Mammary epithelial cell (primary cell): ENCODE measurements around the gene LRRC27.

Experiments used
- EZH2 ChIP-seq: IDR thresholded peaks from 2 replicates; pipeline ENCODE4 v1.6.1; 2012; ENCODE audit warnings: low read length, inconsistent platforms, borderline replicate concordance
- TF ChIP-seq, protein P1 (sequence below), 2 donors: IDR thresholded peaks in 1 of 2; conservative IDR thresholded peaks in 1 of 2; 2 replicates each; pipeline ENCODE4 v1.5.1; 2011 to 2012; ENCODE audit warnings: inconsistent platforms in 2 of 2, low read length in 2 of 2, mild to moderate bottlenecking in 2 of 2, control low read depth in 1 of 2, low read depth in 1 of 2; ENCODE audit not compliant: insufficient read depth in 1 of 2; ENCODE audit errors: extremely low read depth in 1 of 2

DNA sequence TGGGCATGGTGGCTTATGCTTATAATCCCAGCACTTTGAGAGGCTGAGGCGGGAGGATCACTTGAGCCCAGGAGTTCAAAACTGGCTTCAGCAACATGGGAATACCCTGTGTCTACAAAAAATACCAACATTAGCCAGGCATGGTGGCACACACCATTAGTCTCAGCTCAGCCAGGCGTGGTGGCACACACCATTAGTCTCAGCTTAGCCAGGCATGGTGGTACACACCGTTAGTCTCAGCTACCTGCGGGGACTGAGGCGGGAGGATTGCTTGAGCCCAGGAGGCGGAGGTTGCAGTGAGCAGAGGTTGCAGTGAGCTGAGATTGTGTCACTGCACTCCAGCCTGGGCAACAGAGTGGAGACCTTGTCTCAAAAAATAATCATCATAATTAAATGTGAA, 9.0 kb downstream of the LRRC27 start:
- TF ChIP-seq, protein P1, sequence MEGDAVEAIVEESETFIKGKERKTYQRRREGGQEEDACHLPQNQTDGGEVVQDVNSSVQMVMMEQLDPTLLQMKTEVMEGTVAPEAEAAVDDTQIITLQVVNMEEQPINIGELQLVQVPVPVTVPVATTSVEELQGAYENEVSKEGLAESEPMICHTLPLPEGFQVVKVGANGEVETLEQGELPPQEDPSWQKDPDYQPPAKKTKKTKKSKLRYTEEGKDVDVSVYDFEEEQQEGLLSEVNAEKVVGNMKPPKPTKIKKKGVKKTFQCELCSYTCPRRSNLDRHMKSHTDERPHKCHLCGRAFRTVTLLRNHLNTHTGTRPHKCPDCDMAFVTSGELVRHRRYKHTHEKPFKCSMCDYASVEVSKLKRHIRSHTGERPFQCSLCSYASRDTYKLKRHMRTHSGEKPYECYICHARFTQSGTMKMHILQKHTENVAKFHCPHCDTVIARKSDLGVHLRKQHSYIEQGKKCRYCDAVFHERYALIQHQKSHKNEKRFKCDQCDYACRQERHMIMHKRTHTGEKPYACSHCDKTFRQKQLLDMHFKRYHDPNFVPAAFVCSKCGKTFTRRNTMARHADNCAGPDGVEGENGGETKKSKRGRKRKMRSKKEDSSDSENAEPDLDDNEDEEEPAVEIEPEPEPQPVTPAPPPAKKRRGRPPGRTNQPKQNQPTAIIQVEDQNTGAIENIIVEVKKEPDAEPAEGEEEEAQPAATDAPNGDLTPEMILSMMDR (conservative IDR thresholded peaks at IDR 0.05 in 1 of 2, IDR thresholded peaks at IDR 0.05 in 1 of 2; ENCODE audit: extremely low read depth in 1 of 2, insufficient read depth in 1 of 2, low read depth in 1 of 2, low read length in 2 of 2), result no peak
- no peak for TF ChIP-seq EZH2
